HepG2 (cell line): ENCODE results near the gene ENPP1. TPM values are rescaled to one million over a fixed set of nuclear protein-coding genes. Genes with fewer than 3 reads are reported as not detected.
A peak's percentile ranks its signal among the peaks of the same experiment; 100 is the strongest.

Source experiments
- BCL6 ChIP-seq: IDR thresholded peaks from 2 replicates; pipeline ENCODE4 v1.6.1; 2016; ENCODE audit warnings: missing genetic modification reagents, missing compliant biosample characterization
- CEBPZ ChIP-seq: IDR thresholded peaks from 2 replicates; pipeline ENCODE4 v1.6.1; 2012; ENCODE audit warnings: low read length, improper control_type of control experiment
- HOXA5 ChIP-seq: sonication (generic); formaldehyde crosslinking; IDR thresholded peaks from 2 replicates; pipeline ENCODE4 v1.4.0; 2020; ENCODE audit warnings: missing genetic modification reagents
- MAFK ChIP-seq, 2 experiments: IDR thresholded peaks in 1 of 2; conservative IDR thresholded peaks in 1 of 2; 2 replicates each; pipeline ENCODE4 v1.6.1; 2011; ENCODE audit warnings: improper control_type of control experiment in 2 of 2, low read length in 2 of 2
- MYC ChIP-seq: sonication (generic); formaldehyde crosslinking; IDR thresholded peaks from 2 replicates; pipeline ENCODE4 v1.9.0; 2021; ENCODE audit warnings: missing genetic modification reagents, borderline replicate concordance
- NR2F2 ChIP-seq: IDR thresholded peaks from 2 replicates; pipeline ENCODE4 v1.6.1; 2012; ENCODE audit warnings: low read depth, inconsistent platforms, borderline replicate concordance
- SATB2 ChIP-seq: sonication (generic); formaldehyde crosslinking; IDR thresholded peaks from 2 replicates; pipeline ENCODE4 v1.5.0; 2020; ENCODE audit warnings: missing genetic modification reagents
- SNRNP70 ChIP-seq: fragments of 200-400 bp; formaldehyde crosslinking; IDR thresholded peaks from 2 replicates; pipeline ENCODE4 v1.6.1; 2017; ENCODE audit warnings: mild to moderate bottlenecking, low read depth, low read length, moderate library complexity
- TBX2 ChIP-seq: sonication (generic); formaldehyde crosslinking; IDR thresholded peaks from 2 replicates; pipeline ENCODE4 v1.5.0; 2020; ENCODE audit warnings: missing genetic modification reagents, mild to moderate bottlenecking, borderline replicate concordance
- U2AF1 ChIP-seq: fragments of 200-400 bp; formaldehyde crosslinking; optimal IDR thresholded peaks from 2 replicates; pipeline ENCODE3; 2017; ENCODE audit warnings: mild to moderate bottlenecking, low read depth, low read length
- YEATS2 ChIP-seq: sonication (generic); formaldehyde crosslinking; IDR thresholded peaks from 2 replicates; pipeline ENCODE4 v1.4.0; 2020; ENCODE audit warnings: missing genetic modification reagents, borderline replicate concordance
- ZNF503 ChIP-seq: sonication (generic); formaldehyde crosslinking; IDR thresholded peaks from 2 replicates; pipeline ENCODE4 v1.4.0; 2020; ENCODE audit warnings: missing genetic modification reagents
- ZNF543 ChIP-seq: sonication (generic); formaldehyde crosslinking; IDR thresholded peaks from 2 replicates; pipeline ENCODE4 v1.4.0; 2020; ENCODE audit warnings: mild to moderate bottlenecking, missing genetic modification reagents
- ZNF572 ChIP-seq: sonication (generic); formaldehyde crosslinking; IDR thresholded peaks from 2 replicates; pipeline ENCODE4 v1.5.1; 2020; ENCODE audit warnings: mild to moderate bottlenecking, missing genetic modification reagents
- ZNF576 ChIP-seq: sonication (generic); formaldehyde crosslinking; IDR thresholded peaks from 2 replicates; pipeline ENCODE4 v1.4.0; 2020; ENCODE audit warnings: mild to moderate bottlenecking, missing genetic modification reagents
- ZZZ3 ChIP-seq: sonication (generic); formaldehyde crosslinking; IDR thresholded peaks from 2 replicates; pipeline ENCODE4 v1.4.0; 2020; ENCODE audit warnings: missing genetic modification reagents, mild to moderate bottlenecking, borderline replicate concordance
- polyA plus RNA-seq, 8 experiments: library from polyadenylated mRNA; depleted of rRNA in 3 of 8; stranded (reverse) in 7 of 8; unstranded in 1 of 8; fragments of >200 nt; fragmentation: Illumina TruSeq in 4 of 8; extraction: Trizol in 4 of 8; gene quantifications; 2 replicates each; pipeline versions ENCODE4 v1.2.1 to v1.2.3, GENCODE V29; 2011 to 2016; ENCODE audit warnings: low read depth in 4 of 8, missing spikeins in 1 of 8, mixed read lengths in 1 of 8; ENCODE audit not compliant: insufficient read depth in 1 of 8
- total RNA-seq, 5 experiments: library from RNA; depleted of rRNA; stranded (reverse); fragments of >200 nt; fragmentation: Illumina TruSeq; extraction: Trizol; gene quantifications; 2 replicates each; pipeline ENCODE4 v1.2.3, GENCODE V29; 2016; ENCODE audit warnings: low read depth in 1 of 5

ENPP1 gene
- total and polyA plus RNA-seq, 2 of the 13 experiments (the other 11 are each of a cell fraction or from before 2014, with no cell fraction given): 56.5 to 160 TPM

- TF ChIP-seq NR2F2 (peak; percentile 78; the same call in 1 of the 2 replicates), YEATS2 (CRISPR knock-in tag) (peak; percentile 47; the same call in 1 of the 2 replicates), SNRNP70 (no peak), HOXA5 (peak; percentile 82; the same call in 1 of the 2 replicates), ZZZ3 (CRISPR knock-in tag) (no peak), BCL6 (CRISPR knock-in tag) (peak; percentile 92), SATB2 (no peak), CEBPZ (no peak; the same call in 1 of the 2 replicates), TBX2 (CRISPR knock-in tag) (peak; percentile 28), U2AF1 (no peak), ZNF503 (CRISPR knock-in tag) (peak; percentile 86), MAFK (conservative IDR thresholded peaks at IDR 0.05 in 1 of 2, IDR thresholded peaks at IDR 0.05 in 1 of 2; ENCODE audit: low read length in 2 of 2) (no peak), MYC (no peak), ZNF543 (CRISPR knock-in tag) (no peak), ZNF576 (CRISPR knock-in tag) (no peak), ZNF572 (CRISPR knock-in tag) (no peak)
Observed at GRCh38 chr6:131894493-131895424, 86.9 kb downstream of the ENPP1 start (continued).
